ENCODE measurements around the gene PDP2. TPM values are rescaled to one million over a fixed set of nuclear protein-coding genes. Genes with fewer than 3 reads are reported as not detected.
A peak's percentile ranks its signal among the peaks of the same experiment; 100 is the strongest.

The PDP2 gene
- total and polyA plus RNA-seq, 2 of the 4 experiments (the other 2 are of a cell fraction), result 5.3 to 16.8 TPM

GRCh38 chr16:66871840-66872239 is 8.5 kb upstream of the PDP2 start:
- no peak overlapping the region for H3K4me3 ChIP-seq (ENCODE audit: insufficient read depth, low read depth, low read length)
- DNase-seq (no peak), ATAC-seq (ENCODE audit: low read depth) (no peak)
- H2AK5ac ChIP-seq (ENCODE audit: low read depth, low read length), result peak overlapping the region; percentile 43; the same call in 1 of the 2 replicates
- WGBS, 2 experiments (ENCODE audit: extremely low coverage in 2 of 2, insufficient read length in 1 of 2), result no CpG with 5 or more reads among the region's 3 CpGs
- no peak overlapping the region; a peak in 1 of 4 replicates for H4K8ac ChIP-seq (ENCODE audit: low read depth in 2 of 2, low read length in 2 of 2)
- no peak overlapping the region for H3K23ac ChIP-seq (ENCODE audit: low read depth, low read length)
- H2AK9ac ChIP-seq (replicated peaks; ENCODE audit: low read depth, low read length, poor library complexity), result no peak overlapping the region
- H2AFZ ChIP-seq (replicated peaks; ENCODE audit: low read length, poor library complexity), result no peak overlapping the region
- H3K9me3 ChIP-seq (ENCODE audit: control insufficient read depth, insufficient read depth, low read length), result no peaks in the 10 kb centered on the region
- in situ Hi-C loops (cut with MboI; ENCODE audit: low sequenced_read_pairs), result no loop called here
- ChIA-PET CTCF (interaction anchor here (1.2 to 1.5 kb wide), 3 partner anchors 9 to 41 kb away, joined by 3 to 9 read pairs (median 3); partner anchors contain the start of gene NAE1), POLR2A (ENCODE audit: unreplicated experiment) (no interaction called here)
- H4K91ac ChIP-seq (ENCODE audit: insufficient read depth, low read depth, low read length), result no peak overlapping the region
- no peaks in the 10 kb centered on the region for H3K27me3 ChIP-seq (ENCODE audit: control insufficient read depth, insufficient read depth, low read length)
- peaks cover 12% of the 10 kb centered on the region for H3K4me1 ChIP-seq (ENCODE audit: control insufficient read depth, insufficient read depth, low read length)
- TF ChIP-seq USF2 (IDR thresholded peaks at IDR 0.05; ENCODE audit: low read depth, low read length), result no peak
- TF ChIP-seq CEBPB (IDR thresholded peaks at IDR 0.05; ENCODE audit: low read depth, low read length), result no peak
- no peak for TF ChIP-seq CHD1 (IDR thresholded peaks at IDR 0.05; ENCODE audit: low read depth, low read length)
- no peak for TF ChIP-seq MXI1 (IDR thresholded peaks at IDR 0.05; ENCODE audit: borderline replicate concordance, low read depth, low read length)
- TF ChIP-seq RAD21 (IDR thresholded peaks at IDR 0.05; ENCODE audit: low read length), result no peak
- TF ChIP-seq NFE2L2 (IDR thresholded peaks at IDR 0.05; ENCODE audit: low read depth, low read length), result no peak
- no peak for TF ChIP-seq FOS (IDR thresholded peaks at IDR 0.05; ENCODE audit: low read depth, low read length)
- TF ChIP-seq CTCF (conservative IDR thresholded peaks at IDR 0.05; ENCODE audit: low read depth, low read length), result no peak
- TF ChIP-seq MAZ (IDR thresholded peaks at IDR 0.05; ENCODE audit: borderline replicate concordance, low read depth, low read length), result no peak
- TF ChIP-seq BHLHE40 (IDR thresholded peaks at IDR 0.05; ENCODE audit: low read depth, low read length), result no peak
- TF ChIP-seq RCOR1 (IDR thresholded peaks at IDR 0.05; ENCODE audit: insufficient replicate concordance, low read length), result no peak
- no peak for TF ChIP-seq MAFK (IDR thresholded peaks at IDR 0.05; ENCODE audit: low read depth, low read length)
- no peak for TF ChIP-seq SMC3 (IDR thresholded peaks at IDR 0.05; ENCODE audit: low read depth, low read length)
- TF ChIP-seq POLR2A (IDR thresholded peaks at IDR 0.05; ENCODE audit: low read depth, low read length), result no peak
- TF ChIP-seq RFX5 (IDR thresholded peaks at IDR 0.05; ENCODE audit: low read depth, low read length), result no peak
- TF ChIP-seq ELK1 (IDR thresholded peaks at IDR 0.05; ENCODE audit: borderline replicate concordance, low read depth, low read length), result no peak
- BruUV-seq (replicated peaks), result no TSS peak
- H2BK5ac ChIP-seq (ENCODE audit: low read depth, low read length, poor library complexity, severe bottlenecking), result no peak overlapping the region
- peaks cover 10% of the 10 kb centered on the region for H3K9me1 ChIP-seq (ENCODE audit: insufficient read depth, low read length)
- no peak overlapping the region for H3K56ac ChIP-seq (ENCODE audit: extremely low read depth, insufficient read depth, low read length)
- H3K4me2 ChIP-seq (ENCODE audit: low read depth, low read length), result no peak overlapping the region
- H3K36me3 ChIP-seq (ENCODE audit: control insufficient read depth, insufficient read depth, low read length), result no peaks in the 10 kb centered on the region
- H2BK120ac ChIP-seq (ENCODE audit: low read depth, low read length), result no peak overlapping the region
- dilution Hi-C loops (cut with HindIII; ENCODE audit: low sequenced_read_pairs, unreplicated experiment), result no loop called here
- no peak overlapping the region for H3K14ac ChIP-seq (replicated peaks; ENCODE audit: low read depth, low read length)
- H2BK20ac ChIP-seq (ENCODE audit: low read depth, low read length), result no peak overlapping the region
- intact Hi-C loops (cut with micrococcal nuclease), result loop anchor here (2.0 to 5.0 kb wide), 2 partner anchors 210 to 263 kb away; no protein-coding TSS in a partner anchor
- H3K79me1 ChIP-seq (ENCODE audit: low read depth in 1 of 2, low read length in 2 of 2), result no peaks in the 10 kb centered on the region
- H3K4ac ChIP-seq (ENCODE audit: low read depth, low read length), result no peak overlapping the region
- H3K27ac ChIP-seq (ENCODE audit: insufficient read depth, low read length), result no peak overlapping the region
- H2BK15ac ChIP-seq (ENCODE audit: low read depth, low read length), result no peak overlapping the region
- no peak overlapping the region for H3K18ac ChIP-seq (ENCODE audit: low read depth, low read length)
- no peak overlapping the region for H3K9ac ChIP-seq (ENCODE audit: low read depth, low read length)
- no peak overlapping the region for H4K5ac ChIP-seq (ENCODE audit: low read depth, low read length)
- peaks cover 3% of the 10 kb centered on the region; the same call in 1 of the 2 replicates for H4K20me1 ChIP-seq (ENCODE audit: insufficient read depth, low read length)
